ENCODE data around the gene PDCL2.
"Not testable (repeated sequence)": the region's sequence is repeated elsewhere in the genome, so short reads cannot be mapped to it uniquely, and the experiment has no call there.

The PDCL2 gene

DNA sequence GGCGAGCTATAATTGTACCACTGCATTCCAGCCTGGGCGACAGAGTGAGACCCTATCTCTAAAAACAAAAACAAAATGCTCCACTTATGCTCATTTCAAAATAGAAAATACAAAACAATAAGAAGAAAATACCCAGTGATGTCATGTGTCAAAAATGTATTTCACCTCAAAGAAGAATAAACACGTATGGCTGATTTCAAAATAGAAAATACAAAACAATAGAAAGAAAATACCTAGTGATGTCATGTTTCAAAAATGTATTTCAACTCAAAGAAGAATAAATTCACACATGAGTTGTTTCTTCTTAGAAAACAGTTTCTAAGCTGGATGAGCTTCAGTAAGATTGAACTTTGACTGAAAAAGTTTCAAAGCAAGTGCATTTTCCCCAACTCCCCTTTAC lies 20.3 kb upstream of the PDCL2 start:
- DNase-seq = no peak
- TF ChIP-seq GATA1 (IDR thresholded peaks at IDR 0.05; ENCODE audit: low read depth, low read length) (no peak), POLR2A (IDR thresholded peaks at IDR 0.05; ENCODE audit: low read length) (no peak)

GRCh38 chr4:55611358-55612059 lies 19.5 kb upstream of the PDCL2 start:
- no peak for TF ChIP-seq GATA1 (IDR thresholded peaks at IDR 0.05; ENCODE audit: low read depth, low read length)
- no peak for TF ChIP-seq POLR2A (IDR thresholded peaks at IDR 0.05; ENCODE audit: low read length)
- no peak for DNase-seq

DNA sequence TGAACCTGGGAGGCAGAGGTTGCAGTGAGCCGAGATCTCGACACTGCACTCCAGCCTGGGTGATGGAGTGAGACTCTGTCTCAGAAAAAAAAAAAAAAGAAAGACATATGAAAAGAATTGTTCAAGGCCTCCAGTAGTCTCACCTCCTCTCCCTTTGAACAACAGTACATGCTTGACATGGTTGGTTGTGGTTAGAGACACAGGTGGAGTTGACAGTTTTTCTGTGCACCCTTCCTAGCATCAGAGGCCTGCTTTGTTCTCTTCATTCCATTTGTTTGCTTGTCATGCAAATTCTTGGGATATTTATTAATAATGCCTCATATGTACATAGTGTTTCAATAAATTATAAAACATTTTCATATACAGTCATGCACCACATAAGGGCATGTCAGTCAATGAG lies 18.3 kb upstream of the PDCL2 start:
- no peak for DNase-seq
- no peak for TF ChIP-seq GATA1 (IDR thresholded peaks at IDR 0.05; ENCODE audit: low read depth, low read length)
- no peak for TF ChIP-seq POLR2A (IDR thresholded peaks at IDR 0.05; ENCODE audit: low read length)

- peak in 1 of 2 experiments; percentile 10 for DNase-seq
- no peak for TF ChIP-seq GATA1 (IDR thresholded peaks at IDR 0.05; ENCODE audit: low read depth, low read length)
- no peak for TF ChIP-seq POLR2A (IDR thresholded peaks at IDR 0.05; ENCODE audit: low read length)
Observed at GRCh38 chr4:55609393-55609866, 17.4 kb upstream of the PDCL2 start.

DNA sequence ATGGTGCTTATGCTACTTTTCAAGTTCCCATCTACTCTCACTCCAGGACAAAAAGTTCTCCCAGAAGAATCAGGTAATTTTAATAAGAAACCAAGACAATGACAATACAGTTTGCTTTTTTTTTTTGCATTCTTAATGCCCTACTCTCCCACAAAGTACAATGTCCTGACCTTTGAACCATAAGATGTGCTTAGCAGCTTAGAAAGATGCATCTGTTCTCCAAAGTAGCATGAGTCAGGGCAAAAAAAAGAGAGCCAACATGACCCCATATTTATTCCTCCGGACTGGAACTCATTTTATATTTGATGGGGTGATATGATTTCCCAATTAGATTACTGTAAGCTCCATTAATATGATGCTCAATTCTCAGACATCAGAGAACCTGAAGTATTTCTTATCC lies 16.5 kb upstream of the PDCL2 start:
- DNase-seq = no peak
- TF ChIP-seq GATA1 (IDR thresholded peaks at IDR 0.05; ENCODE audit: low read depth, low read length) (no peak), POLR2A (IDR thresholded peaks at IDR 0.05; ENCODE audit: low read length) (no peak)

- DNase-seq = no peak
- TF ChIP-seq POLR2A (IDR thresholded peaks at IDR 0.05; ENCODE audit: low read length) (no peak), GATA1 (IDR thresholded peaks at IDR 0.05; ENCODE audit: low read depth, low read length) (no peak)
Observed at GRCh38 chr4:55604996-55605395, 13.0 kb upstream of the PDCL2 start.

DNA sequence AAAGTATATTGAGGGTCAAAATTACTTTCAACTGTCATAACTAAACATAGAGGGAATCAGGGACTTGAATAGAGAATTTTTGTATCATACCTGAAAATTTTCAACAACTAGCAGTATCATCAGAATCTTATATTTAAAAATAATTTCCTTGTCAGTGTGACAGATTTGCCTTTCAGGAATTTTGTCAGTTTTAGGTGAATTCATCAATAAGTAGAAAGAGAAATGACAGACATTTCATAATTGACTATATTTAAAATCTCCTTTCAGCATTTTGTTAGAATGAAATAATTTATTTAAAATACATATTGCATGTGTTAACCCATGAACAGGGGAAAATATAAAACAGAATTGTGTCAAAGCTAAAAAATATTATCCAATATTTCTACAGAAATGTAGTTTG lies 8.6 kb upstream of the PDCL2 start:
- DNase-seq = no peak
- TF ChIP-seq GATA1 (IDR thresholded peaks at IDR 0.05; ENCODE audit: low read depth, low read length) (no peak), POLR2A (IDR thresholded peaks at IDR 0.05; ENCODE audit: low read length) (no peak)

- no peak for DNase-seq
- TF ChIP-seq GATA1 (IDR thresholded peaks at IDR 0.05; ENCODE audit: low read depth, low read length) (no peak), POLR2A (IDR thresholded peaks at IDR 0.05; ENCODE audit: low read length) (no peak)
Observed at GRCh38 chr4:55598641-55599040, 6.6 kb upstream of the PDCL2 start.

DNA sequence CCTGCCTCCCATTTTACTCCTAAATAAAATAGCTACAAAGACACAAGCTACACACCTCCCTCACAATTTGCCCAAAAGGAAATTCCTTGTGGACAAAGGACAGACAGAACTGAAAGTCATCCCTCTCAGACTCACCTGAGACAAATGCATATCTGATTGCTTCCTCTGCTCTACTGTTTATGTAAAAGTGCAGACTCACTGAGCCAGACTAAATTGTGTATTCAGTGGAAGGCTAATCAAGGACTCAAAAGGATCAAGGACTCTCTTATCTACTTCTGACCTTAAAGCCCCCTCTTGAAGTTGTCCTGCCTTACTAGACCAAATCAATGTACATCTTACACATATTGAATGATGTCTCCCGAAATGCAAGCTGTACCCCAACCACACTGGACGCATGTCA lies 3.9 kb downstream of the PDCL2 start:
- DNase-seq = no peak
- TF ChIP-seq POLR2A (IDR thresholded peaks at IDR 0.05; ENCODE audit: low read length) (no peak), GATA1 (IDR thresholded peaks at IDR 0.05; ENCODE audit: low read depth, low read length) (no peak)

DNA sequence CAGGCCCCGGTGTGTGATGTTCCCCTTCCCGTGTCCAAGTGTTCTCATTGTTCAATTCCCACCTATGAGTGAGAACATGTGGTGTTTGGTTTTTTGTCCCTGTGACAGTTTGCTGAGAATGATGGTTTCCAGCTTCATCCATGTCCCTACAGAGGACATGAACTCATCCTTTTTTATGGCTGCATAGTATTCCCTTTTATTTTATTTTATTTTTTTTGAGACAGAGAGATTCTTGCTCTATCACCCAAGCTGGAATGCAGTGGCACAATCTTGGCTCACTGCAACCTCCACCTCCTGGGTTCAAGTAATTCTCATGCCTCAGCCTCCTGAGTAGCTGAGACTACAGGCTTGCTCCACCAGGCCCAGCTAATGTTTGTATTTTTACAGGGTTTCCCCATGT lies 9.3 kb downstream of the PDCL2 start:
- not testable (repeated sequence) for DNase-seq

- no peak for TF ChIP-seq GATA1 (IDR thresholded peaks at IDR 0.05; ENCODE audit: low read depth, low read length)
- TF ChIP-seq POLR2A (IDR thresholded peaks at IDR 0.05; ENCODE audit: low read length) = no peak
- DNase-seq = no peak
Observed at GRCh38 chr4:55578341-55579010, 13.6 kb downstream of the PDCL2 start.

DNA sequence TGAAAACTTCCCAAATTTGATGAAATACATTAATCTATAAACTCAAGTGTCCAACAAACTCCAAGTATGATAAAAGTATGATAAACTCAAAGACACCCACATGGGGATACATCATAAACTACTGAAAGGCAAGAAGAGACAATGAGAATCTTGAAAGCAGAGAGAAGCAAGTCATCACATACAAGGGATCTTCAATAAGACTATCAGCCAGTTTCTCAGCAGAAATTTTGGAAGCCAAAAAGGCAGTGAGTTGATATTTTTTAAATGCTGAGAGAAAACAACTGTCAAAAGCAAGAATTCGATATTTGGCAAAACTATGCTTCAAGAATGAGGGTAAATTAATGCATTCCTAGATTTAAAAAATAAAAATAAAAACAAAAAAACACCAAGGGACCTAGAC lies 16.5 kb downstream of the PDCL2 start:
- DNase-seq = no peak
- TF ChIP-seq POLR2A (IDR thresholded peaks at IDR 0.05; ENCODE audit: low read length) (no peak), GATA1 (IDR thresholded peaks at IDR 0.05; ENCODE audit: low read depth, low read length) (no peak)

DNA sequence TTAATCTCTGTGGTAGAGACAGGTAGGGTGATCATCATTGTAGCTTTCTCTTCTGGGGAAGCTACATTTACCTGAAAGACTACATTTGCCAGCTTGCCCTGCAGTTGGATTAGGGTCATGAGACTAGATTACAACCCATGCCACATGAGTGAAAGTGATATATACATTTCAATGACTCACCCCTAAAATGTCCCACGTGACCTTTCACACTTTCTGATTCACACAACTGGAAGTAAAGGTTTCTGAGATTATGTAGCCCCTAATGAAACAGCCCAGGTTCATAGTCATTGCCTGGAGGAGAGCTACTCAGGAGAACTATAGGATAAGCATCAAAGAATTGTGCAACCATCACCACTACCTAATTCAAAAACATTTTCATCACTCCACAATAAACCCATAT lies 17.8 kb downstream of the PDCL2 start:
- no peak for DNase-seq

GRCh38 chr4:55571806-55572205 lies 20.2 kb downstream of the PDCL2 start:
- no peak for TF ChIP-seq GATA1 (IDR thresholded peaks at IDR 0.05; ENCODE audit: low read depth, low read length)
- no peak for TF ChIP-seq POLR2A (IDR thresholded peaks at IDR 0.05; ENCODE audit: low read length)
- DNase-seq = no peak

More for the DNA sequence above, 17.8 kb downstream of the PDCL2 start:
- TF ChIP-seq GATA1 (IDR thresholded peaks at IDR 0.05; ENCODE audit: low read depth, low read length) (no peak), POLR2A (IDR thresholded peaks at IDR 0.05; ENCODE audit: low read length) (no peak)

GRCh38 chr4:55568905-55569504 lies 23.0 kb downstream of the PDCL2 start:
- TF ChIP-seq GATA1 (IDR thresholded peaks at IDR 0.05; ENCODE audit: low read depth, low read length) = no peak
- no peak for TF ChIP-seq POLR2A (IDR thresholded peaks at IDR 0.05; ENCODE audit: low read length)
- no peak for DNase-seq

Data from erythroblast (primary cell).